NCI-H69 (cell line): Measurements from ENCODE around the gene COL26A1.
"Not testable (repeated sequence)": the region's sequence is repeated elsewhere in the genome, so short reads cannot be mapped to it uniquely, and the experiment has no call there.

Experiments used
- DNase-seq: peaks from one replicate; lab custom pipeline; 2025; lab: John Stamatoyannopoulos, UW

COL26A1 gene

GRCh38 chr7:101553771-101554445 lies 191.2 kb downstream of the COL26A1 start:
- DNase-seq = no peak

- DNase-seq = no peak
Observed at GRCh38 chr7:101554584-101555268, 192.1 kb downstream of the COL26A1 start.

- DNase-seq = no peak
Observed at GRCh38 chr7:101555269-101555920, 192.7 kb downstream of the COL26A1 start.

GRCh38 chr7:101555921-101556275 lies 193.2 kb downstream of the COL26A1 start:
- no peak for DNase-seq

- no peak for DNase-seq
Observed at GRCh38 chr7:101556453-101556968, 193.8 kb downstream of the COL26A1 start.

GRCh38 chr7:101557421-101557820 lies 194.7 kb downstream of the COL26A1 start:
- no peak for DNase-seq

GRCh38 chr7:101557978-101558741 lies 195.5 kb downstream of the COL26A1 start:
- DNase-seq = no peak

- no peak for DNase-seq
Observed at GRCh38 chr7:101558742-101559325, 196.2 kb downstream of the COL26A1 start.

- no peak for DNase-seq
Observed at GRCh38 chr7:101559586-101559985, 196.9 kb downstream of the COL26A1 start.

GRCh38 chr7:101560021-101560420 lies 197.3 kb downstream of the COL26A1 start:
- not testable (repeated sequence) for DNase-seq

GRCh38 chr7:101560856-101561255 lies 198.2 kb downstream of the COL26A1 start:
- no peak for DNase-seq

GRCh38 chr7:101561293-101561692 lies 198.6 kb downstream of the COL26A1 start:
- not testable (repeated sequence) for DNase-seq

- DNase-seq = no peak
Observed at GRCh38 chr7:101562531-101563197, 200.0 kb downstream of the COL26A1 start.

GRCh38 chr7:101563198-101563901 lies 200.7 kb downstream of the COL26A1 start:
- no peak for DNase-seq

GRCh38 chr7:101563943-101564777 lies 201.5 kb downstream of the COL26A1 start:
- DNase-seq = no peak

- peak; percentile 40 for DNase-seq
Observed at GRCh38 chr7:101564778-101565211, 202.1 kb downstream of the COL26A1 start.

GRCh38 chr7:101565601-101566209 lies 203.0 kb downstream of the COL26A1 start:
- no peak for DNase-seq

GRCh38 chr7:101567230-101567629 lies 204.6 kb downstream of the COL26A1 start:
- DNase-seq = peak; percentile 79

GRCh38 chr7:101572156-101572555 lies 209.5 kb downstream of the COL26A1 start:
- DNase-seq = no peak
